ENCODE measurements around the gene MAGOHB.

The MAGOHB gene

GRCh38 chr12:10558301-10558700 is 55.1 kb downstream of the MAGOHB start:
- DNase-seq (ENCODE audit: low read depth), result no peak
- TF ChIP-seq, protein P1, sequence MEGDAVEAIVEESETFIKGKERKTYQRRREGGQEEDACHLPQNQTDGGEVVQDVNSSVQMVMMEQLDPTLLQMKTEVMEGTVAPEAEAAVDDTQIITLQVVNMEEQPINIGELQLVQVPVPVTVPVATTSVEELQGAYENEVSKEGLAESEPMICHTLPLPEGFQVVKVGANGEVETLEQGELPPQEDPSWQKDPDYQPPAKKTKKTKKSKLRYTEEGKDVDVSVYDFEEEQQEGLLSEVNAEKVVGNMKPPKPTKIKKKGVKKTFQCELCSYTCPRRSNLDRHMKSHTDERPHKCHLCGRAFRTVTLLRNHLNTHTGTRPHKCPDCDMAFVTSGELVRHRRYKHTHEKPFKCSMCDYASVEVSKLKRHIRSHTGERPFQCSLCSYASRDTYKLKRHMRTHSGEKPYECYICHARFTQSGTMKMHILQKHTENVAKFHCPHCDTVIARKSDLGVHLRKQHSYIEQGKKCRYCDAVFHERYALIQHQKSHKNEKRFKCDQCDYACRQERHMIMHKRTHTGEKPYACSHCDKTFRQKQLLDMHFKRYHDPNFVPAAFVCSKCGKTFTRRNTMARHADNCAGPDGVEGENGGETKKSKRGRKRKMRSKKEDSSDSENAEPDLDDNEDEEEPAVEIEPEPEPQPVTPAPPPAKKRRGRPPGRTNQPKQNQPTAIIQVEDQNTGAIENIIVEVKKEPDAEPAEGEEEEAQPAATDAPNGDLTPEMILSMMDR (IDR thresholded peaks at IDR 0.05; ENCODE audit: insufficient read depth, low read depth, low read length, missing control alignments), result no peak
- no peak overlapping the region for H3K4me3 ChIP-seq (ENCODE audit: low read length)

GRCh38 chr12:10557766-10558165 is 55.6 kb downstream of the MAGOHB start:
- no peak overlapping the region for H3K4me3 ChIP-seq (ENCODE audit: low read length)
- TF ChIP-seq, protein P1 (IDR thresholded peaks at IDR 0.05; ENCODE audit: insufficient read depth, low read depth, low read length, missing control alignments), result no peak
- peak; percentile 69 for DNase-seq (ENCODE audit: low read depth)

- no peak for DNase-seq (ENCODE audit: low read depth)
- no peak overlapping the region for H3K4me3 ChIP-seq (ENCODE audit: low read length)
- TF ChIP-seq, protein P1 (IDR thresholded peaks at IDR 0.05; ENCODE audit: insufficient read depth, low read depth, low read length, missing control alignments), result no peak
Observed at GRCh38 chr12:10557329-10557728, 56.1 kb downstream of the MAGOHB start.

- TF ChIP-seq, protein P1 (IDR thresholded peaks at IDR 0.05; ENCODE audit: insufficient read depth, low read depth, low read length, missing control alignments), result no peak
- no peak overlapping the region for H3K4me3 ChIP-seq (ENCODE audit: low read length)
- DNase-seq (ENCODE audit: low read depth), result no peak
Observed at GRCh38 chr12:10554756-10555481, 58.5 kb downstream of the MAGOHB start.

- H3K4me3 ChIP-seq (ENCODE audit: low read length), result no peak overlapping the region
- no peak for DNase-seq (ENCODE audit: low read depth)
- TF ChIP-seq, protein P1 (IDR thresholded peaks at IDR 0.05; ENCODE audit: insufficient read depth, low read depth, low read length, missing control alignments), result no peak
Observed at GRCh38 chr12:10554228-10554755, 59.1 kb downstream of the MAGOHB start.

All from epithelial cell of esophagus (primary cell).